IPS-18a (cell line): Measurements from ENCODE around the gene TIAM2.

Experiments
- H3K27ac ChIP-seq: one replicate; pipeline ENCODE4 v1.5.1; 2013; ENCODE audit warnings: low read length
- H3K27me3 ChIP-seq: one replicate; pipeline ENCODE4 v1.6.1; 2013; ENCODE audit warnings: mild to moderate bottlenecking, low read length; ENCODE audit not compliant: control insufficient read depth, insufficient read depth
- H3K36me3 ChIP-seq: one replicate; pipeline ENCODE4 v1.6.1; 2013; ENCODE audit warnings: low read depth, low read length; ENCODE audit not compliant: control insufficient read depth
- H3K4me1 ChIP-seq: one replicate; pipeline ENCODE4 v1.6.1; 2013; ENCODE audit warnings: low read depth, low read length; ENCODE audit not compliant: control insufficient read depth
- H3K4me3 ChIP-seq: one replicate; pipeline ENCODE4 v1.5.1; 2013; ENCODE audit warnings: low read length
- H3K9ac ChIP-seq: one replicate; pipeline ENCODE4 v1.6.1; 2013; ENCODE audit warnings: mild to moderate bottlenecking, low read length, moderate library complexity
- H3K9me3 ChIP-seq: one replicate; pipeline ENCODE4 v1.6.1; 2013; ENCODE audit warnings: low read depth, low read length; ENCODE audit not compliant: control insufficient read depth

Gene TIAM2

DNA sequence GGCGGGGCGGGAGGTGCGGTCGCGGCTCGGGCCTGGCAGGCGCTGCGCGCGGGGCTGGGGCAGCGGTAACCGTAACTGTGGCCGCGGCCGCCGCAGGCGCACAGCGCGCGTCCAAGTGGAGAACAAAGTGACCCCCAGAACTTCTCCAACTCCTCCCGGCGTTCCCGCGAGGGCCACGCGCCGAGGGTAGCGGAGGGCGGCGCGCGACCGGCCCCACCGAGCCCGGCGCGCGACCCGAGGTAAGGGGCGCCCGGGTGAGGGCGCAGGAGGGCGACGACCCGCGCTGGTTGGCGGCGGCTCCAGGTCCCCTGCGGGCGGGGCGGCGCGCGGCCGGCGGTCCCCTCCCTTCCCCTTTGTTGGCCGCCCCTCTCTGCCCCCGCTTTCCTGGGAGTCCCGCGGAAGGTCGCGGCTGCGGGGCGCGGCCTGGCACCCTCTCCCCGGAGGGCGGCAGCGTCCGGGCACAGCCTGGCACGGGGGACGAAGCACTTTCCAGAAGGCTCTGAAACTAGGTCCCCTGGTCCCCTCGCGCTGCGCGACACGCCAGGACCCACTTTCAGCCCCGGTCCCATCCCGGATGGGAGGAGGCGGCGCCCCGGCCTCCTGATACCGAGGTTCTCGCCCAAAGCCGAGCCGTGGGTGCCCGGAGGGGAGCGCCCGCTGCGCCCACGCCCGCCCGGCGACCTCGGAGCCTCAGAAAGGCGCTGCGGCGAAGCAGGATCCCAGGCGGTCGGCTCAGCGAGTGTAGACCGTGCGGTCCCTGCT, at the start of gene TIAM2:
TSS of gene TIAM2 (plus strand) at position 62 of the 762 bp plus-strand sequence. CDS start 133,909 bp downstream, outside the sequence.
- Histone ChIP-seq H3K27ac (no peak within 1 kb of the TSS), H3K36me3 (no peaks in the 10 kb centered on the region), H3K4me1 (peaks cover 10% of the 10 kb centered on the region), H3K27me3 (peaks cover 19% of the 10 kb centered on the region), H3K9ac (peak within 1 kb of the TSS; percentile 63), H3K4me3 (peak within 1 kb of the TSS; percentile 80), H3K9me3 (no peaks in the 10 kb centered on the region)

DNA sequence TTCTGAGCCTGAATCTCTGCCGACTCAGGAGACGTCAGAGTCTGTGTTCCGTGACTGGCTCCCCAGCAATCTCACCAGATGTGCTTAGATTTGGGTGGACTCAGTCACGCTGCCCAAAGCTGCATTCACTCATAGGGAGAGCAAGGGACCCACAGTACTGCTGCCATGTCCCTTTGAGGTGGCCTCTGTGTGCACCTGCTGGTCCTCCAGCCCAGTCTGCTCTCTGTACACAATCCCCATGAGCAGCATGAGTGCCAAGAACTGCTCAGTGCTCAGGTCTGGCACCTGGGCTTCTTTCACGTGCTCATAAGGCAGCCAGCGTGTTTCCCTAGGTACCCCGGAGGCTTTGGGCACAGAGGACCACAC, 44.2 kb upstream of the TIAM2 start:
- no peak overlapping the region for H3K27ac ChIP-seq
- H3K27me3 ChIP-seq: no peaks in the 10 kb centered on the region
- H3K9ac ChIP-seq: no peak overlapping the region
- H3K4me3 ChIP-seq: no peak overlapping the region
- H3K36me3 ChIP-seq: no peaks in the 10 kb centered on the region
- H3K9me3 ChIP-seq: no peaks in the 10 kb centered on the region
- H3K4me1 ChIP-seq: no peaks in the 10 kb centered on the region

DNA sequence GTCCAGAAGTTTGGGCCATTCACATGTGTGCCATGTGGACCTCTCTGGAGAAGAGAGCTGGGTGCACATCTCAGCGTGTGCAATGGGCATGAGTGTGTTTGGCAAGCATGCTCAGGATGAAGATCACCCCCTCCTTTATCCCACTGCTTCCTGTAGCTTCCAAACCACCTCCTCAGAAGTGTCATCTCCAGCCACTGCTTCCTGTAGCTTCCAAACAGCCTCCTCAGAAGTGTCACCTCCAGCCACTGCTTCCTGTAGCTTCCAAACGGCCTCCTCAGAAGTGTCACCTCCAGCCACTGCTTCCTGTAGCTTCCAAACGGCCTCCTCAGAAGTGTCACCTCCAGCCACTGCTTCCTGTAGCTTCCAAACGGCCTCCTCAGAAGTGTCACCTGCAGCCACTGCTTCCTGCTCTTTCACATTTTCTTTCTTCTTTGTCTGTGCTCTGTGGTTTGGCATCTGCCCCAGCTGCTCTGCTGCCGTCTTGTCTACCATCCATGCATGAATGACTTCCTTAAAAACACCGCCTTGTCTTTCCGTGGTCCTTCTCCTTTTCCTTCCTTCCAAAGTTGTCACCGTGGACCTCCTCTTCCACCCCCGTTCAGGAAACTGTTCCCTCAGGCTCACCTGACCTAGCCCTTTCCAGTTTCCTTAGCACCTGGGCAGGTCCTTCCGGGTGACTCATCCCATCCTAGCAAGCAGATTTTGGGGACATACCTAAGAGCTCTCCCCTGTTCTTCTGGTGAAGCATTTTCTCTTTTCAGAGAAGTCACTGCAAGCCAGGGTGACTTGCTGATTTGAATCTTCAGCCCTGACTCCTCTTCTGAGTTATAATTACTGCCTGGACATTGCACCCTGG, 43.5 kb upstream of the TIAM2 start:
- H3K9ac ChIP-seq: no peak overlapping the region
- no peaks in the 10 kb centered on the region for H3K9me3 ChIP-seq
- H3K4me3 ChIP-seq: no peak overlapping the region
- no peaks in the 10 kb centered on the region for H3K36me3 ChIP-seq
- H3K27ac ChIP-seq: no peak overlapping the region
- H3K4me1 ChIP-seq: no peaks in the 10 kb centered on the region
- H3K27me3 ChIP-seq: no peaks in the 10 kb centered on the region

DNA sequence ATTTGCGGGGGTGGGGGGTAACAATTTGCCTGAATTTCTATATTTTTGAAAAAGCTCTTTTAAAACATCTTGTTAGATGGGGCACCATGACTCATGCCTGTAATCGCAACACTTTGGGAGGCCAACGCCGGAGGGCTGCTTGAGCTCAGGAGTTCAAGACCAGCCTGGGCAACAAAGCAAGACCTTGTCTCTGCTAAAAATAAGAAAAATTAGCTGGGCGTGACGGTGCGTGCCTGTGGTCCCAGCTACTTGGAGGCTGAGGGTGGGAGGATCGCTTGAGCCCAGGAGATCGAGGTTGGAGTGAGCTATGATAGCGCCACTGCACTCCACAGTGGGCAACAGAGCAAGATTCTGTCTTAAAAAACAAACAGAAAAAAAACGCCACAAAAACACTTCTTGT, 41.5 kb upstream of the TIAM2 start:
- H3K4me1 ChIP-seq: no peaks in the 10 kb centered on the region

DNA sequence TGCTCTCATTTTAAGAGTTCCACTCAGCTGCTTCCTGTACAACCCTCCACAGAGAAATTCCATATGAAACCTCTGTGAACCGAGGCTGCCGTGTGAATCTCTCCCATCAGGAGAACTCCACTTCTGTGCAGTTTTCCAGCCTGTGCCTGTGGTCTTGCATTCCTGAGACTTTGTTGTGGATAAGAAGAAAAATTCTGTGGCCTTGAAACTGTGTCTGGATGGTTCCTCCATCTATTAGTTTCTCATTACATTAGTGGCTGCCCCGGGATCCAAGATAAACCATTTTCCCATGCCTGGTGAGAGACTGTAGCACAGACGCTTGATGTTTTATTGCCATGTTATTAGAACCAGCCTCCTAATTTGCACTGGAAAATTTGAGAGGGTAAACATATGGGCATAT, 40.8 kb upstream of the TIAM2 start:
- Histone ChIP-seq H3K4me3 (no peak overlapping the region), H3K36me3 (no peaks in the 10 kb centered on the region), H3K9me3 (no peaks in the 10 kb centered on the region), H3K4me1 (no peaks in the 10 kb centered on the region), H3K27me3 (no peaks in the 10 kb centered on the region), H3K9ac (no peak overlapping the region), H3K27ac (no peak overlapping the region)

More for the DNA sequence above, 41.5 kb upstream of the TIAM2 start:
- Histone ChIP-seq H3K9me3 (no peaks in the 10 kb centered on the region), H3K9ac (no peak overlapping the region), H3K4me3 (no peak overlapping the region), H3K36me3 (no peaks in the 10 kb centered on the region), H3K27me3 (no peaks in the 10 kb centered on the region), H3K27ac (no peak overlapping the region)

DNA sequence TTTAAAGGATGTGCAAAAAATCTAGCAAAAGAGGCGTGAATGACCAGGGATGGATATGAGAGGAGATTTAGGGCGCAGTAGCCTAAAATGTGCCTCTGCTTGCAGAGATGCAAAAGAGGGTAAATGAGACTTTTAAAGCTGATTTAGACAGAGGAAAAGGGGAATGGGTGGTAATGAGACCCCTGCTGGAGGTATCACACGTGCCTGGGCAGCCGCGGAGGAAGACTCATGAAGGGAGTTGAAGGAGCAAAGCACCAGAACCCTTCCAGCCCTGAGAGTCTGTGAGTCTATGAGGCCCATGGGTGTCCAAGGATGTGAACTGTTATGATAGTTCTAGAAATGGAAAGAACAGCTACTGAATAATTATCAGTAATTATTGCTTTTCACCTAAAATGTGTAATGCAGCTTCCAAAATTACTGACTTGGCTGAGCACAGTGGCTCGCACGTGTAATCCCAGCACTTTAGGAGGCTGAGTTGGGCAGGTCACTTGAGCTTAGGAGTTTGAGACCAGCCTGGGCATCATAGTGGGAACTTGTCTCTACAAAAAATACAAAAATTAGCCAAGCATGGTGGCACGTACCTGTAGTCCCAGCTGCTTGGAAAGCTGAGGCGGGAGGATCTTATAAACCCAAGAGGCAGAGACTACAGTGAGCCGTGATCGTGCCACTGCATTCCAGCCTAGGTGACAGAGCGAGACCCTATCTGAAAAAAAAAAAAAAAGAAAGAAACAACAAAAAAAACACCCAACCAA, 38.2 kb upstream of the TIAM2 start:
- no peaks in the 10 kb centered on the region for H3K9me3 ChIP-seq

DNA sequence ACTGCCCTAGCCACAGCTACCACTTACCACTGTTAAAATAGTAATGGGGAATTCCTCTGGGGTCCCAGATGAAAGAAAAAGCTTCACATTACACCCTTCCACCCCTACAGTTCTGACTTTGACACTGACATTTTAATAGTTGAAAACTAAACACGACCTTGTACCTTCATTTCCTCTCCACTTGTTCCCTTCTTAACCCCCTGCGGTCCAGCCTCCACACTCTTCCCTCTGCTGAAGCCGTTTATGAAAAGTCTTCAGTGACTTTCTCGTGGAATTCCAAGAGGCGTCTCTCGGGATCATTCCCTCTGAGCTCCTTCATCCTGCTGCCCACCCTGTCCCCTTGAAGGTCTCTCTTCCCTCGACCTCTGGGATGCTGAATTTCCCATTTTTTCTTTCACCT, 36.6 kb upstream of the TIAM2 start:
- Histone ChIP-seq H3K27ac (no peak overlapping the region), H3K27me3 (no peaks in the 10 kb centered on the region), H3K4me1 (no peaks in the 10 kb centered on the region), H3K9ac (no peak overlapping the region), H3K9me3 (no peaks in the 10 kb centered on the region), H3K4me3 (no peak overlapping the region), H3K36me3 (no peaks in the 10 kb centered on the region)

More for the DNA sequence above, 38.2 kb upstream of the TIAM2 start:
- Histone ChIP-seq H3K27ac (no peak overlapping the region), H3K9ac (no peak overlapping the region), H3K36me3 (no peaks in the 10 kb centered on the region), H3K4me1 (no peaks in the 10 kb centered on the region), H3K4me3 (no peak overlapping the region), H3K27me3 (no peaks in the 10 kb centered on the region)

DNA sequence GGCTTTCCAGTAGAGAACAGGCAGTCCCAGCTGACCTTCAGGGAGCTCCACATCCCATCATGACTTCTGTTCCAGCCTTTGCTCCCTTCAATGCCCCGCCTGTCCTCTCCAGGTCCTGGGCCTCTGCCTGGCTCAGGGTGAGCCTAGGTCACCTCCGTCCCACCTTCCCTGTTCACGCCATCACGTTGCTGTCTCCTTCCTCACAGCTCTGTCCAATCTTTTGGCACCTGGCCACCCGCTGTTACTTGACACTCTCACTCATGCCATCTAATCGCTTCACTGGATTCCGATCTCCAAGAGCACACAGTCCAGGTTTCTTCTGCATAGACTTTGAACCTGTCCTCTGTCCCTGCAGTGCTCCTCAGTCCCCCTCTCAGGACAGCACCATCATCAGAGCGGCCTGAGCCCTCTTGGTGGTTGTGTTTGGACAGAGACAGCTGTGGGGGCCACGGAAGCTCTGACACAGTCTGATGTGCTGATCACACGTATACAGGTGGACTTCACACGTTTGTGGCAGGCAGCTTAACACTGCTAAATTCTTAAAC, 34.7 kb upstream of the TIAM2 start:
- Histone ChIP-seq H3K4me1 (no peaks in the 10 kb centered on the region), H3K4me3 (no peak overlapping the region), H3K9me3 (no peaks in the 10 kb centered on the region), H3K36me3 (no peaks in the 10 kb centered on the region), H3K27me3 (no peaks in the 10 kb centered on the region), H3K27ac (no peak overlapping the region), H3K9ac (no peak overlapping the region)

DNA sequence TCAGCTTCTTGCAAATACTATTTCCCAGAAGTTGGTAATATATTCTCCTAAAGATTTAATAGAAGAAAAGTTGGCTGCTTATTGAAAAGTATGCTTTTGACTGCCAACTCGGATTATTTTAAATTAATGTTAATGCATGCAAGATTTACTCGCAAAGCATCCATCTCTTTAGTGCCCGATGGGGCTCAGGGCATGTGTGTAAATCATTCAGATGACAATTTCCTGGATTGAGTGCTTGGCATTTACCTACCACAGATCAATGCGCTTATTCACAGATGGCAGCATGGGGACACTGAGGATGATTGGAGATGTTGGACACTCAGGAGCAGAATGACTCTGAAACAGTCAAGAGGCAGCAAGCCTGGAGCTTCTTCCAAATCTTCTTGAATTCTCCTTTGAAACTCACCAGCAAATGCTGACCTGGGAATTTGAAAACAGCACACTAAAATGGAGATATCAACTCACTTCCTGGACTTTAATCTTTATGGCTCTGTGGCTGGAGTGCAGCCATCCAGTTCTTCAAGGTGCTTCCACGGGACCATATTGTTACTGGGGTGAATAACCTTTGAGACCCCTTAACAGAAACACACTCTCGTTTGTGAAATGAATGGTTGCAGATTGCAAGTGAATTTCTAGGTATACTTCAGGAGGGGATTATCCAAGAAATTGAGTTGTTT, 34.1 kb upstream of the TIAM2 start:
- no peaks in the 10 kb centered on the region for H3K4me1 ChIP-seq

DNA sequence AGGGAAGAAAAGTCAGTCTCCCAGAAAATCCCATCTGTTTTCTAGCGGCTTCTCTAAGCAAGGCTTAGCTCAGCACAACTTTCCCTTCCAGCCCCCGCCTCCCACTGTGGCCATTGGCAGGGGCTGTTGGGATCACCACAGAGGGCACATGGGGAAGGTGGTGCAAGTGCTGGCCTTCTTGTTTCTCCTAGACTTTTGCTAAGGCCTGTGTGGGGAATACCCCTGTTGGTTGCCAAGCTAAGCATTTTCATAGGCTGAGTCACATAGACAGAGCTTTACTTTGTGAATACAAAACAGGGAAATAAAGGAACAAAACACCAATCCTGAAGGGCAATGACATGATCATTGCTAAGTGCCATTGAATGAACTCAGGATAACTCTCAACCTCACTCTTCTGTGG, 32.4 kb upstream of the TIAM2 start:
- H3K27me3 ChIP-seq: no peaks in the 10 kb centered on the region
- H3K36me3 ChIP-seq: no peaks in the 10 kb centered on the region
- H3K9ac ChIP-seq: no peak overlapping the region
- no peak overlapping the region for H3K4me3 ChIP-seq
- H3K27ac ChIP-seq: no peak overlapping the region
- no peaks in the 10 kb centered on the region for H3K4me1 ChIP-seq
- no peaks in the 10 kb centered on the region for H3K9me3 ChIP-seq

More for the DNA sequence above, 34.1 kb upstream of the TIAM2 start:
- Histone ChIP-seq H3K27ac (no peak overlapping the region), H3K9ac (no peak overlapping the region), H3K4me3 (no peak overlapping the region), H3K27me3 (no peaks in the 10 kb centered on the region), H3K9me3 (no peaks in the 10 kb centered on the region), H3K36me3 (no peaks in the 10 kb centered on the region)
